Measurements from ENCODE around the gene NT5C2.

GRCh38 chr10:103197174-103197573, 4.1 kb upstream of the NT5C2 start:
- no peak for TF ChIP-seq POU2F2 (IDR thresholded peaks at IDR 0.05; ENCODE audit: low read depth, low read length)
- TF ChIP-seq TAF1 (IDR thresholded peaks at IDR 0.05; ENCODE audit: low read depth, low read length), result no peak
- no peak for TF ChIP-seq POLR2A (IDR thresholded peaks at IDR 0.05; ENCODE audit: low read depth, low read length)
- TF ChIP-seq POLR2AphosphoS5 (IDR thresholded peaks at IDR 0.05; ENCODE audit: low read depth, low read length), result no peak
- TF ChIP-seq SPI1 (IDR thresholded peaks at IDR 0.05; ENCODE audit: low read depth, low read length), result no peak
